ENCODE data around the gene ALDH8A1. TPM values are rescaled to one million over a fixed set of nuclear protein-coding genes. Genes with fewer than 3 reads are reported as not detected.

Gene ALDH8A1
- polyA plus RNA-seq, 1 donor = 30.9 TPM

- no peak for DNase-seq
These were observed 76.2 kb downstream of the ALDH8A1 start for GRCh38 chr6:134873500-134874388.

GRCh38 chr6:134870677-134871498, 79.0 kb downstream of the ALDH8A1 start:
- no peak for DNase-seq

GRCh38 chr6:134868812-134869211, 81.1 kb downstream of the ALDH8A1 start:
- DNase-seq = no peak

Other genes with a start within 250 kb of the ALDH8A1 start
- gene HBS1L, start 104.7 kb upstream of the ALDH8A1 start, polyA plus RNA-seq (ENCODE audit: insufficient read length) = 76.9 TPM
- gene MYB, start 231.2 kb upstream of the ALDH8A1 start, polyA plus RNA-seq (ENCODE audit: insufficient read length) = 5.7 TPM

Data from left kidney (tissue), 2 donors.